Measurements from ENCODE around the gene PSMC5.

The PSMC5 gene

DNA sequence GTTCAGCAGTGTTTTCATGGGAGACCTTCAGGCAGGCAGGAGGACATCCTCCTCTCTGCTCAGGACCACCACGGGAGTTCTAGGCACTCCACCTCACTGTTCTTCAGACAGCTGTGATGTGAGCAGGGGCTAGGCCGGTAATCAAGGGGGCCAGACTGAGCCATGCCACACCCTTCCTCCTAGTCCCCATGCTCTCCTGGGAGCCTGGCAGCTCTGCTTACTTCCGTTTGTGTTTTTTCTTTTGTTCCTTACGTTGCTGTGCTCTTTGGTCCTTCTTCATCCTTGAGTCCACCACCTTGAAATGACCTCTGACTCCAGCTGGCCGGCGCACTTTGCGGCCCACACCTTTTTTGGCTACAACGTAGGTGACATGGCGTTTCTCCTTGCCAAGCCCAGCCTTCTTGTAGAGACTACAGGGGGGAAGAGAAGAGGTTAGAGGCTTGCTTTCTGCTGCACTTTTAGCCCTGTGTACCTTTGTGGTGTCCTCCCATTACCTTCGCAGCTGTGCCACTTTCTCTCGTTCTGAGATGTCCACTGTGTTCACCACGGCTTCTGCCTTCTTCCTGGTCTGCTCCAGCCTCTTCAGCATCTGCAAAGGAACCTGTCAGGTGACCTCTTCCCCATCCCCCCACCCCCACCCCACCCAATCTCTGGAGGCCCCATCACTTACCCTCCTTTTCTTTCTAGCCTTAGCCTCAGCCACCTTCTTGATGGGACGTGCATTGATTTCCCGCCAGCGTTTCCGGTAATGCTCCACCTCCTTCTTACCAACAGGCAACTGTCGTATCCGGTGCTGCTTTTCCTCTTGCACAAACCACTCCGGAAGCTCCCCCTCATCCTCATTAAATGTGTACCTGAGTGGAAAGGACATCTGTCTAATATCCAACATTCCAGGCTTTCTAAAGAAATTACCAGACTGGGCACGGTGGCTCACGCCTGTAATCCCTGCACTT is 7.4 kb upstream of the PSMC5 start:
- H3K4me1 ChIP-seq (ENCODE audit: insufficient read depth, low read length), result peaks cover 4% of the 10 kb centered on the region; the same call in 1 of the 2 replicates
- peaks cover 97% of the 10 kb centered on the region for H3K36me3 ChIP-seq (ENCODE audit: insufficient read depth, low read length)
- DNase-seq, result no peak
- no peak overlapping the region for H2AFZ ChIP-seq (ENCODE audit: low read depth, low read length)
- H3K4me3 ChIP-seq (ENCODE audit: low read depth in 1 of 2, low read length in 2 of 2), result no peak overlapping the region
- H3K9ac ChIP-seq (ENCODE audit: low read depth, low read length), result no peak overlapping the region
- H3K79me2 ChIP-seq (ENCODE audit: insufficient read depth, low read length), result peaks cover 14% of the 10 kb centered on the region; the same call in 1 of the 2 replicates
- H3K27me3 ChIP-seq (ENCODE audit: insufficient read depth, low read length, poor library complexity), result no peaks in the 10 kb centered on the region
- no peaks in the 10 kb centered on the region for H3K9me3 ChIP-seq (ENCODE audit: insufficient read depth, low read length, severe bottlenecking)
- H4K20me1 ChIP-seq (ENCODE audit: insufficient read depth, low read length), result peaks cover 29% of the 10 kb centered on the region; the same call in 1 of the 2 replicates
- ATAC-seq (ENCODE audit: insufficient read depth, low read depth), result no peak; the same call in 2 of the 3 replicates
- no peak overlapping the region for H3K4me2 ChIP-seq (ENCODE audit: insufficient read depth, low read length)
- H3K27ac ChIP-seq (ENCODE audit: low read length), result no peak overlapping the region
- no peak for TF ChIP-seq EZH2 (IDR thresholded peaks at IDR 0.05; ENCODE audit: borderline replicate concordance, low read depth, low read length, severe bottlenecking)
- TF ChIP-seq, protein P1, sequence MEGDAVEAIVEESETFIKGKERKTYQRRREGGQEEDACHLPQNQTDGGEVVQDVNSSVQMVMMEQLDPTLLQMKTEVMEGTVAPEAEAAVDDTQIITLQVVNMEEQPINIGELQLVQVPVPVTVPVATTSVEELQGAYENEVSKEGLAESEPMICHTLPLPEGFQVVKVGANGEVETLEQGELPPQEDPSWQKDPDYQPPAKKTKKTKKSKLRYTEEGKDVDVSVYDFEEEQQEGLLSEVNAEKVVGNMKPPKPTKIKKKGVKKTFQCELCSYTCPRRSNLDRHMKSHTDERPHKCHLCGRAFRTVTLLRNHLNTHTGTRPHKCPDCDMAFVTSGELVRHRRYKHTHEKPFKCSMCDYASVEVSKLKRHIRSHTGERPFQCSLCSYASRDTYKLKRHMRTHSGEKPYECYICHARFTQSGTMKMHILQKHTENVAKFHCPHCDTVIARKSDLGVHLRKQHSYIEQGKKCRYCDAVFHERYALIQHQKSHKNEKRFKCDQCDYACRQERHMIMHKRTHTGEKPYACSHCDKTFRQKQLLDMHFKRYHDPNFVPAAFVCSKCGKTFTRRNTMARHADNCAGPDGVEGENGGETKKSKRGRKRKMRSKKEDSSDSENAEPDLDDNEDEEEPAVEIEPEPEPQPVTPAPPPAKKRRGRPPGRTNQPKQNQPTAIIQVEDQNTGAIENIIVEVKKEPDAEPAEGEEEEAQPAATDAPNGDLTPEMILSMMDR (IDR thresholded peaks at IDR 0.05; ENCODE audit: borderline replicate concordance, extremely low read depth, low read length, poor library complexity, severe bottlenecking), result no peak

DNA sequence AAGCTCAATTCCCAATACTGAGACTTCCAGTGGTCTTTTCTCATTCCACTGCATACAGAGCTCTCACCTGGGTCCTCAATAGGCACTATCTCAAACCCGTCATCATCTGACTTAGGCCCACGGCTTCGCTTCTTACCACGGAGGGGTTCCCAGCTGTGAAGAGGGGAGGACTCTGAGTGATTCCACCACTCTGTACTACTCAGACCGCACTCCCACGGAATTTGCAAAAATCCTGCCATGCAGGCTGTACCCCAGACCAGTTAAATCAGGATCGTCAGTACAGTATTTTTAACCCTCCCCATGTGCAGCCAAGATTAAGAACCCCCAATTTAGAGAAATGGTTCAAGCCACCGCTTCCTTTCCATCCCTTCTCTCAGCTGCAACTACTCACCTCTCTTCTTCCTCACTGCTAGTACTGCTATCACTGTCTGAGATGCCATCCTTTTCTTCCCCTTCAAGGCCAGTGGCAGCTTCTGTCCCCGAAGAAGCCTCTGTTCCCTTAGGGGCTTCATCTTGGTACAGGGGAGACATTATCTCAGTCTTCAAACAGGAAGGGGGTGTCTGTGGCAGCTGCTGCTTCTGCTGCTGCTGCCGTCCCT is 6.2 kb upstream of the PSMC5 start:
- ATAC-seq (ENCODE audit: insufficient read depth, low read depth) (no peak), DNase-seq (no peak)
- peaks cover 16% of the 10 kb centered on the region for H3K4me1 ChIP-seq (ENCODE audit: insufficient read depth, low read length)
- TF ChIP-seq, protein P1 (IDR thresholded peaks at IDR 0.05; ENCODE audit: borderline replicate concordance, extremely low read depth, low read length, poor library complexity, severe bottlenecking), result no peak
- TF ChIP-seq EZH2 (IDR thresholded peaks at IDR 0.05; ENCODE audit: borderline replicate concordance, low read depth, low read length, severe bottlenecking), result no peak
- peaks cover 95% of the 10 kb centered on the region for H3K36me3 ChIP-seq (ENCODE audit: insufficient read depth, low read length)
- H3K9me3 ChIP-seq (ENCODE audit: insufficient read depth, low read length, severe bottlenecking), result no peaks in the 10 kb centered on the region
- H2AFZ ChIP-seq (ENCODE audit: low read depth, low read length), result no peak overlapping the region
- H3K4me3 ChIP-seq (ENCODE audit: low read depth in 1 of 2, low read length in 2 of 2), result no peak overlapping the region
- H3K9ac ChIP-seq (ENCODE audit: low read depth, low read length), result no peak overlapping the region
- H3K79me2 ChIP-seq (ENCODE audit: insufficient read depth, low read length), result peaks cover 26% of the 10 kb centered on the region
- no peaks in the 10 kb centered on the region for H3K27me3 ChIP-seq (ENCODE audit: insufficient read depth, low read length, poor library complexity)
- no peak overlapping the region for H3K27ac ChIP-seq (ENCODE audit: low read length)
- H4K20me1 ChIP-seq (ENCODE audit: insufficient read depth, low read length), result peaks cover 30% of the 10 kb centered on the region; the same call in 1 of the 2 replicates
- H3K4me2 ChIP-seq (ENCODE audit: insufficient read depth, low read length), result no peak overlapping the region

DNA sequence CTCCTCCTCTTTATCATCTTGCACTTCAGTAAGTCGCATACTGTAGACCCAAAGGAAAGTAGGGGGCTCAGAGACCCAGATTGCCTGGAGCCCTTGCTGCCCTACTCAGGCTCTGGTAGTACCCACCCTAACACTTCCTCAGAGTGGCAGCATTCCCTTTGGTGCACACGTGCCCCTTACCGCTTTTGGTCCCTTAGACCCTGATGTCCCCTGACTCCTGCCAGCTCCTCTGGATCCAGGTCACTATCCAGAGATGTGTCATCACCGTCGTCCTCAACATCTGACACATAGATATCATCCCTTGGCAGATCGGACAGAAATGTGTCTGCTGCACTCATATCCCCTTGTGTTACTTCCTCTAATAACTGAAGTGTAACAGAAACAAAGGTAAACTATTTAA is 5.4 kb upstream of the PSMC5 start:
- Histone ChIP-seq H4K20me1 (ENCODE audit: insufficient read depth, low read length) (peaks cover 34% of the 10 kb centered on the region), H3K27me3 (ENCODE audit: insufficient read depth, low read length, poor library complexity) (no peaks in the 10 kb centered on the region), H3K4me3 (ENCODE audit: low read depth in 1 of 2, low read length in 2 of 2) (no peak overlapping the region), H2AFZ (ENCODE audit: low read depth, low read length) (no peak overlapping the region), H3K9ac (ENCODE audit: low read depth, low read length) (no peak overlapping the region), H3K9me3 (ENCODE audit: insufficient read depth, low read length, severe bottlenecking) (no peaks in the 10 kb centered on the region), H3K79me2 (ENCODE audit: insufficient read depth, low read length) (peaks cover 33% of the 10 kb centered on the region), H3K4me1 (ENCODE audit: insufficient read depth, low read length) (peaks cover 20% of the 10 kb centered on the region), H3K4me2 (ENCODE audit: insufficient read depth, low read length) (no peak overlapping the region), H3K27ac (ENCODE audit: low read length) (no peak overlapping the region), H3K36me3 (ENCODE audit: insufficient read depth, low read length) (peaks cover 88% of the 10 kb centered on the region)
- ATAC-seq (ENCODE audit: insufficient read depth, low read depth) (no peak), DNase-seq (no peak)
- TF ChIP-seq, protein P1 (IDR thresholded peaks at IDR 0.05; ENCODE audit: borderline replicate concordance, extremely low read depth, low read length, poor library complexity, severe bottlenecking), result no peak
- TF ChIP-seq EZH2 (IDR thresholded peaks at IDR 0.05; ENCODE audit: borderline replicate concordance, low read depth, low read length, severe bottlenecking), result no peak

Measured in DND-41 (cell line).